PC-9 (cell line): ENCODE measurements around the gene MPHOSPH9. TPM values are rescaled to one million over a fixed set of nuclear protein-coding genes. Genes with fewer than 3 reads are reported as not detected.
A peak's percentile ranks its signal among the peaks of the same experiment; 100 is the strongest.

ENCODE experiments used
- BruUV-seq: library from RNA; stranded (reverse); fragments of 400-500 nt; replicated peaks from 2 replicates; lab custom pipeline; 2021; lab: Mats Ljungman, UMichigan
- CTCF ChIA-PET: fragments of 300-600 bp; sonication (Branson Sonifier 250); formaldehyde crosslinking; loops from one replicate; lab custom pipeline; 2022; ENCODE audit warnings: antibody characterized with exemption; lab: Charles Lee
- POLR2A ChIA-PET: fragments of 300-600 bp; sonication (Branson Sonifier 250); formaldehyde crosslinking; loops from one replicate; lab custom pipeline; 2022; ENCODE audit warnings: antibody characterized with exemption; ENCODE audit not compliant: unreplicated experiment; lab: Charles Lee
- DNase-seq, 2 experiments: peaks; one replicate each; pipeline versions ENCODE4 v3.0.0 to v3.0.0-alpha.2; 2015 to 2022; ENCODE audit warnings: mixed read lengths in 1 of 2
- H2AFZ ChIP-seq: fragments of 200-600 bp; sonication (generic); 2 replicates; pipeline ENCODE4 v1.8.1; 2017; ENCODE audit warnings: antibody characterized with exemption
- H3F3A ChIP-seq: fragments of 200-600 bp; sonication (generic); 2 replicates; pipeline ENCODE4 v1.8.1; 2017; ENCODE audit warnings: antibody characterized with exemption, mild to moderate bottlenecking, low read depth; ENCODE audit not compliant: insufficient read depth
- H3K27ac ChIP-seq: fragments of 200-600 bp; sonication (generic); 2 replicates; pipeline ENCODE4 v1.6.1; 2016; ENCODE audit warnings: mixed run types
- H3K27me3 ChIP-seq: fragments of 200-600 bp; sonication (generic); 2 replicates; pipeline ENCODE4 v1.6.1; 2016; ENCODE audit warnings: low read depth, mixed run types; ENCODE audit not compliant: insufficient read depth
- H3K36me3 ChIP-seq: fragments of 200-600 bp; sonication (generic); 2 replicates; pipeline ENCODE4 v1.6.1; 2016; ENCODE audit warnings: low read depth, mixed run types
- H3K4me1 ChIP-seq: fragments of 200-600 bp; sonication (generic); replicated peaks from 2 replicates; pipeline ENCODE4 v1.6.1; 2016; ENCODE audit warnings: mixed run types; ENCODE audit not compliant: insufficient read depth
- H3K4me2 ChIP-seq: fragments of 200-600 bp; sonication (generic); 2 replicates; pipeline ENCODE4 v1.6.1; 2017; ENCODE audit warnings: mixed run types
- H3K4me3 ChIP-seq: fragments of 200-600 bp; sonication (generic); 2 replicates; pipeline ENCODE4 v1.6.1; 2016; ENCODE audit warnings: mixed run types
- H3K79me2 ChIP-seq: fragments of 200-600 bp; sonication (generic); 2 replicates; pipeline ENCODE4 v1.6.1; 2017; ENCODE audit warnings: low read depth, mixed run types
- H3K9me2 ChIP-seq: fragments of 200-600 bp; sonication (generic); 2 replicates; pipeline ENCODE4 v1.8.1; 2017; ENCODE audit warnings: mild to moderate bottlenecking; ENCODE audit not compliant: insufficient read depth
- H3K9me3 ChIP-seq: fragments of 200-600 bp; sonication (generic); 2 replicates; pipeline ENCODE4 v1.8.1; 2016; ENCODE audit warnings: low read depth; ENCODE audit not compliant: insufficient read depth
- H4K20me1 ChIP-seq: fragments of 200-600 bp; sonication (generic); 2 replicates; pipeline ENCODE4 v1.8.1; 2017; ENCODE audit not compliant: insufficient read depth
- CTCF ChIP-seq: fragments of 200-600 bp; sonication (generic); conservative IDR thresholded peaks from 2 replicates; pipeline ENCODE4 v1.6.1; 2017; ENCODE audit warnings: mixed run types, antibody characterized with exemption, mild to moderate bottlenecking, moderate library complexity
- EZH2 ChIP-seq: fragments of 200-600 bp; sonication (generic); IDR thresholded peaks from 2 replicates; pipeline ENCODE4 v1.8.0; 2017; ENCODE audit warnings: antibody characterized with exemption, low read depth
- intact Hi-C: fragments of 100-400 bp; cut with micrococcal nuclease; formaldehyde crosslinking; loops from one replicate; pipeline ENCODE4 v1.10.0; 2022; ENCODE audit not compliant: unreplicated experiment
- total RNA-seq: library from RNA; stranded (reverse); gene quantifications from 2 replicates; pipeline ENCODE4 v1.2.3, GENCODE V29; 2021

Gene MPHOSPH9
- total RNA-seq, 1 experiment from 2014 or later, result 58.5 TPM

- TF ChIP-seq EZH2 (no peak), CTCF (no peak)
- Histone ChIP-seq H4K20me1 (no peaks in the 10 kb centered on the region), H3K9me2 (no peaks in the 10 kb centered on the region), H3K27ac (peak overlapping the region; percentile 72; the same call in 1 of the 2 replicates), H3K4me3 (no peak overlapping the region), H3F3A (peaks cover 13% of the 10 kb centered on the region), H3K36me3 (no peaks in the 10 kb centered on the region), H2AFZ (no peak overlapping the region), H3K4me1 (peaks cover 23% of the 10 kb centered on the region), H3K27me3 (no peaks in the 10 kb centered on the region), H3K4me2 (no peak overlapping the region), H3K79me2 (no peaks in the 10 kb centered on the region), H3K9me3 (no peaks in the 10 kb centered on the region)
- intact Hi-C loops, result loop anchor here (5.0 to 10.0 kb wide), 2 partner anchors 68 to 180 kb away; partner anchors contain the start of genes ARL6IP4, MPHOSPH9 and MTRFR
- ChIA-PET CTCF (no interaction called here), POLR2A (no interaction called here)
- DNase-seq, result no peak
- no TSS peak for BruUV-seq
Measured at GRCh38 chr12:123164710-123165261, 68.2 kb downstream of the MPHOSPH9 start.

DNA sequence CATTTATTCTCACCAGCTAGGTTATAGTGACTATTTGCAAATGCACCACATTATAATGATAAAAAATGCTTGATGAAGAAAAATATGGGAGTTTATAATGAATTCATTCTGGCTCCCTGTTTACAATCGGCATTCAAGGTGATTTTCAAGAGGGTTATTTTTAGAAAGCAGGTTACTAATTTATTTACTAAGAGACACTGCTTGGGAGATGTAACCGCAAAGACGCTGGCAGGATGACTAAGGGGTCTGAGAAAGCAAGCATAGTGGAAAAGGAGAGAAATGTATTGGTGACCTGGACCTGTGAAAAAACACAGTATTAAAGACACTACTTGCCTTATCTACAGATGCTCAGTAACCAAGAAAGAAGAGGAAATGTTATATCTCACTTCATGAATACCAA lies 68.7 kb downstream of the MPHOSPH9 start:
- ChIA-PET CTCF (no interaction called here), POLR2A (no interaction called here)
- intact Hi-C loops, result loop anchor here (5.0 to 10.0 kb wide), 2 partner anchors 68 to 179 kb away; partner anchors contain the start of genes ARL6IP4, MPHOSPH9 and MTRFR
- no peak for TF ChIP-seq CTCF
- TF ChIP-seq EZH2, result no peak
- Histone ChIP-seq H3K4me1 (peaks cover 23% of the 10 kb centered on the region), H3K36me3 (no peaks in the 10 kb centered on the region), H3F3A (peaks cover 13% of the 10 kb centered on the region), H2AFZ (no peak overlapping the region), H3K9me2 (no peaks in the 10 kb centered on the region), H3K9me3 (no peaks in the 10 kb centered on the region), H3K79me2 (no peaks in the 10 kb centered on the region), H3K27me3 (no peaks in the 10 kb centered on the region), H3K27ac (peak overlapping the region; percentile 72), H3K4me2 (peak overlapping the region; percentile 64), H3K4me3 (no peak overlapping the region), H4K20me1 (no peaks in the 10 kb centered on the region)
- BruUV-seq, result no TSS peak
- no peak for DNase-seq

GRCh38 chr12:123163227-123163626 lies 69.7 kb downstream of the MPHOSPH9 start:
- TF ChIP-seq EZH2 (no peak), CTCF (no peak)
- Histone ChIP-seq H3F3A (peaks cover 13% of the 10 kb centered on the region), H3K36me3 (no peaks in the 10 kb centered on the region), H3K9me3 (no peaks in the 10 kb centered on the region), H3K79me2 (no peaks in the 10 kb centered on the region), H3K9me2 (no peaks in the 10 kb centered on the region), H3K27ac (peak overlapping the region; percentile 72), H4K20me1 (no peaks in the 10 kb centered on the region), H3K4me3 (no peak overlapping the region), H3K4me2 (peak overlapping the region; percentile 64), H3K27me3 (no peaks in the 10 kb centered on the region), H2AFZ (no peak overlapping the region), H3K4me1 (peaks cover 23% of the 10 kb centered on the region)
- CTCF ChIA-PET, result no interaction called here
- POLR2A ChIA-PET, result no interaction called here
- intact Hi-C loops, result loop anchor here (5.0 to 10.0 kb wide), 2 partner anchors 69 to 178 kb away; partner anchors contain the start of genes ARL6IP4, MPHOSPH9 and MTRFR
- no TSS peak for BruUV-seq
- DNase-seq, result peak in 1 of 2 experiments; percentile 96
